B cell (primary cell): ENCODE measurements around the gene KLHL22. TPM values are rescaled to one million over a fixed set of nuclear protein-coding genes. Genes with fewer than 3 reads are reported as not detected.

Source experiments
- ATAC-seq: fragments of 200-7000 bp; cut with Tn5 transposase; one replicate; pipeline ENCODE4 v1.10.0; 2021; ENCODE audit warnings: low read depth, mild to moderate bottlenecking, moderate number of reproducible peaks, moderate library complexity
- CTCF ChIA-PET: fragments of 350-600 bp; sonication (Branson Sonifier 250); formaldehyde crosslinking; loops from one replicate; lab custom pipeline; 2021; ENCODE audit warnings: antibody characterized with exemption, inconsistent platforms; lab: Charles Lee
- POLR2A ChIA-PET: fragments of 350-600 bp; sonication (Branson Sonifier 250); formaldehyde crosslinking; loops from one replicate; lab custom pipeline; 2021; ENCODE audit warnings: antibody characterized with exemption; lab: Charles Lee
- DNase-seq: peaks from one replicate; pipeline ENCODE4 v3.0.0; 2013
- H2AFZ ChIP-seq: 2 replicates; pipeline ENCODE4 v1.6.1; 2012; ENCODE audit warnings: mild to moderate bottlenecking, low read depth, low read length; ENCODE audit not compliant: insufficient read depth, poor library complexity, severe bottlenecking
- H3K27ac ChIP-seq, 2 donors: 1 replicate in 1 of 2; 2 replicates in 1 of 2; pipeline ENCODE4 v1.5.1; 2012 to 2013; ENCODE audit warnings: low read length in 2 of 2, mild to moderate bottlenecking in 2 of 2, moderate library complexity in 1 of 2
- H3K27me3 ChIP-seq, 4 experiments: fragments of 200-600 bp in 1 of 4; sonication (generic) in 1 of 4; replicated peaks in 1 of 4; 1 replicate in 2 of 4; 2 replicates in 2 of 4; pipeline versions ENCODE4 v1.6.1 to v1.7.0; 2013 to 2016; ENCODE audit warnings: low read length in 3 of 4, mild to moderate bottlenecking in 2 of 4, mixed read lengths in 1 of 4, moderate library complexity in 1 of 4; ENCODE audit not compliant: insufficient read depth in 4 of 4, control insufficient read depth in 3 of 4; ENCODE audit errors: control extremely low read depth in 1 of 4
- H3K36me3 ChIP-seq, 2 experiments: replicated peaks in 1 of 2; 1 replicate in 1 of 2; 2 replicates in 1 of 2; pipeline versions ENCODE4 v1.6.1 to v1.7.1; 2013; ENCODE audit warnings: low read length in 1 of 2; ENCODE audit not compliant: insufficient read depth in 2 of 2, control insufficient read depth in 1 of 2; ENCODE audit errors: control extremely low read depth in 1 of 2, extremely low read depth in 1 of 2
- H3K4me1 ChIP-seq, 2 donors: fragments of 200-600 bp in 1 of 2; sonication (generic) in 1 of 2; 1 replicate in 1 of 2; 2 replicates in 1 of 2; pipeline versions ENCODE4 v1.5.1 to v1.6.1; 2013 to 2017; ENCODE audit warnings: low read length in 2 of 2; ENCODE audit not compliant: control insufficient read depth in 2 of 2, insufficient read depth in 2 of 2
- H3K4me2 ChIP-seq: replicated peaks from 2 replicates; pipeline ENCODE3; 2012; ENCODE audit warnings: mild to moderate bottlenecking, low read depth, low read length; ENCODE audit not compliant: poor library complexity, severe bottlenecking
- H3K4me3 ChIP-seq, 5 experiments: fragments of 200-600 bp in 1 of 5; sonication (generic) in 1 of 5; 1 replicate in 3 of 5; 2 replicates in 2 of 5; pipeline versions ENCODE4 v1.5.1 to v1.7.0; 2011 to 2016; ENCODE audit warnings: low read length in 4 of 5, mild to moderate bottlenecking in 4 of 5, low read depth in 2 of 5, control low read depth in 1 of 5, moderate library complexity in 1 of 5; ENCODE audit not compliant: insufficient read depth in 1 of 5; ENCODE audit errors: control extremely low read depth in 1 of 5, extremely low read depth in 1 of 5
- H3K79me2 ChIP-seq: fragments of 200-600 bp; sonication (generic); one replicate; pipeline ENCODE4 v1.6.0; 2016; ENCODE audit warnings: low read length; ENCODE audit not compliant: control insufficient read depth, insufficient read depth
- H3K9ac ChIP-seq: fragments of 200-600 bp; sonication (generic); 2 replicates; pipeline ENCODE4 v1.6.1; 2017; ENCODE audit warnings: mild to moderate bottlenecking, low read length, moderate library complexity
- H3K9me3 ChIP-seq, 3 donors: one replicate each; pipeline versions ENCODE4 v1.6.1 to v1.7.1; 2013; ENCODE audit warnings: low read length in 2 of 3; ENCODE audit not compliant: control insufficient read depth in 2 of 3, insufficient read depth in 1 of 3; ENCODE audit errors: control extremely low read depth in 1 of 3
- H4K20me1 ChIP-seq: 2 replicates; pipeline ENCODE4 v1.6.0; 2012; ENCODE audit warnings: mild to moderate bottlenecking, low read length; ENCODE audit not compliant: insufficient read depth, control insufficient read depth, poor library complexity, severe bottlenecking
- H3K27ac Mint-ChIP-seq: one replicate; pipeline ENCODE4 v1.8.0; 2021; ENCODE audit warnings: mixed read lengths
- H3K27me3 Mint-ChIP-seq: one replicate; pipeline ENCODE4 v1.8.0; 2021; ENCODE audit warnings: mixed read lengths
- H3K4me1 Mint-ChIP-seq: one replicate; pipeline ENCODE4 v1.8.0; 2021; ENCODE audit warnings: mixed read lengths
- H3K4me3 Mint-ChIP-seq: one replicate; pipeline ENCODE4 v1.8.0; 2021; ENCODE audit warnings: mixed read lengths
- H3K9me3 Mint-ChIP-seq: one replicate; pipeline ENCODE4 v1.8.0; 2022; ENCODE audit warnings: mixed read lengths; ENCODE audit not compliant: insufficient read depth
- CTCF ChIP-seq: fragments of 200-600 bp; IDR thresholded peaks from one replicate; pipeline ENCODE4 v1.8.0; 2022; ENCODE audit warnings: antibody characterized with exemption, mild to moderate bottlenecking
- EZH2 ChIP-seq: IDR thresholded peaks from 2 replicates; pipeline ENCODE4 v1.6.1; 2012; ENCODE audit warnings: borderline replicate concordance, low read depth, mild to moderate bottlenecking, moderate library complexity, low read length; ENCODE audit not compliant: insufficient read depth, poor library complexity, severe bottlenecking
- WGBS: methylation state at CpG from one replicate; pipeline ENCODE4 v1.1.5; 2013; ENCODE audit warnings: missing lambda C conversion rate; ENCODE audit not compliant: insufficient coverage; 5-methylcytosine and 5-hydroxymethylcytosine counted together
- intact Hi-C: fragments of 100-400 bp; cut with micrococcal nuclease; formaldehyde crosslinking; loops from one replicate; pipeline ENCODE4 v1.10.0; 2022
- polyA plus RNA-seq: library from polyadenylated mRNA; depleted of rRNA; stranded (reverse); fragments of >200 nt; gene quantifications from 2 replicates; pipeline ENCODE4 v1.2.3, GENCODE V29; 2012
- total RNA-seq, 2 donors: library from RNA; stranded (reverse); fragments of 120-200 nt in 1 of 2; gene quantifications; 1 replicate in 1 of 2; 2 replicates in 1 of 2; pipeline versions ENCODE4 v1.2.3 to v1.2.4, GENCODE V29; 2013 to 2022

The KLHL22 gene
- total and polyA plus RNA-seq, 2 donors (not counting 1 experiment from before 2014, with no cell fraction given), result 37.0 to 45.6 TPM

GRCh38 chr22:20423008-20423905 lies 72.3 kb downstream of the KLHL22 start:
- no peak overlapping the region for H3K27ac ChIP-seq
- 84% methylated on average over 19 of the region's 20 CpGs for WGBS
- Mint-ChIP-seq H3K27me3 (peaks cover 24% of the 10 kb centered on the region), H3K4me1 (peaks cover 9% of the 10 kb centered on the region), H3K27ac (no peak overlapping the region), H3K9me3 (no peaks in the 10 kb centered on the region), H3K4me3 (peak overlapping the region; percentile 51)
- no peak overlapping the region for H3K4me2 ChIP-seq
- peaks cover 0 to 46% (median 17%) of the 10 kb centered on the region in 4 experiments for H3K27me3 ChIP-seq
- DNase-seq (no peak), ATAC-seq (no peak)
- no peak overlapping the region for H3K9ac ChIP-seq
- intact Hi-C loops, result no loop called here
- no peaks in the 10 kb centered on the region for H3K79me2 ChIP-seq
- H4K20me1 ChIP-seq, result no peaks in the 10 kb centered on the region
- H3K9me3 ChIP-seq, result peaks cover 0 to 5% (median 0%) of the 10 kb centered on the region in 3 donors
- ChIA-PET POLR2A (no interaction called here), CTCF (interaction anchor here (0.6 to 1.2 kb wide), 2 partner anchors 20 to 33 kb away, joined by 3 read pairs; no protein-coding TSS in a partner anchor)
- no peak overlapping the region for H2AFZ ChIP-seq
- TF ChIP-seq EZH2, result no peak
- no peak for TF ChIP-seq CTCF
- peaks cover 9 to 16% of the 10 kb centered on the region in 2 donors for H3K4me1 ChIP-seq
- H3K36me3 ChIP-seq, result no peaks in the 10 kb centered on the region
- H3K4me3 ChIP-seq, result no peak overlapping the region
